ENCODE data around the gene GATAD2A.

GRCh38 chr19:19385896-19386869 lies 19.3 kb upstream of the GATAD2A start:
- TF ChIP-seq HDAC2 (IDR thresholded peaks at IDR 0.05): no peak
- no peak for TF ChIP-seq SIN3A (IDR thresholded peaks at IDR 0.05; ENCODE audit: low read depth, low read length)
- no peak for TF ChIP-seq CHD2 (IDR thresholded peaks at IDR 0.05; ENCODE audit: borderline replicate concordance, low read depth, low read length)
- no peak for TF ChIP-seq PML (IDR thresholded peaks at IDR 0.05; ENCODE audit: low read length)
- no peak for TF ChIP-seq CEBPZ (IDR thresholded peaks at IDR 0.05; ENCODE audit: low read depth, low read length)
- no peak for TF ChIP-seq EZH2 (IDR thresholded peaks at IDR 0.05; ENCODE audit: borderline replicate concordance, control insufficient read depth, low read depth, low read length)

Data from GM12878 (cell line).